Pancreas (tissue), 10 donors: ENCODE measurements around the gene LMBR1. TPM values are rescaled to one million over a fixed set of nuclear protein-coding genes. Genes with fewer than 3 reads are reported as not detected.
"Not testable (repeated sequence)": the region's sequence is repeated elsewhere in the genome, so short reads cannot be mapped to it uniquely, and the experiment has no call there.

Experiments used
- ATAC-seq, 4 donors: fragments of 200-7000 bp; cut with Tn5 transposase; one replicate each; pipeline versions ENCODE4 v1.8.0 to v1.9.1; 2020; ENCODE audit warnings: mild to moderate bottlenecking in 4 of 4, moderate library complexity in 4 of 4
- DNase-seq, 6 donors: peaks; one replicate each; pipeline ENCODE4 v3.0.0-alpha.2; 2020
- FAIRE-seq: peaks from 2 replicates; lab custom pipeline; 2012; peaks lifted over from hg19 to GRCh38; lab: Jason Lieb, UNC
- H3K27ac ChIP-seq, 4 donors: fragments of 200-600 bp; sonication (generic); 1 replicate in 3 of 4; 2 replicates in 1 of 4; pipeline versions ENCODE4 v1.5.0 to v1.8.0; 2020
- H3K27me3 ChIP-seq, 4 donors: fragments of 200-600 bp; one replicate each; pipeline ENCODE4 v1.8.0; 2021
- H3K36me3 ChIP-seq, 3 donors: fragments of 200-600 bp; sonication (generic) in 1 of 3; one replicate each; pipeline versions ENCODE4 v1.5.0 to v1.8.0; 2020 to 2021
- H3K4me1 ChIP-seq, 3 donors: fragments of 200-600 bp; one replicate each; pipeline ENCODE4 v1.8.0; 2021
- H3K4me3 ChIP-seq, 4 donors: fragments of 200-600 bp; sonication (generic) in 2 of 4; one replicate each; pipeline versions ENCODE4 v1.5.0 to v1.8.0; 2020 to 2021
- H3K9me3 ChIP-seq, 4 donors: fragments of 200-600 bp; one replicate each; pipeline ENCODE4 v1.8.0; 2021
- CTCF ChIP-seq, 4 donors: fragments of 200-600 bp; sonication (generic) in 3 of 4; IDR thresholded peaks; one replicate each; pipeline versions ENCODE4 v1.5.0 to v1.8.0; 2021; ENCODE audit warnings: antibody characterized with exemption in 4 of 4
- WGBS, 2 donors: extraction: QIAGEN DNeasy Blood & Tissue Kit; methylation state at CpG; one replicate each; pipeline ENCODE4 v1.1.7; 2013; 5-methylcytosine and 5-hydroxymethylcytosine counted together
- intact Hi-C, 3 donors: fragments of 100-400 bp; cut with DNase I; formaldehyde crosslinking; loops; one replicate each; pipeline versions ENCODE4 v1.11.1 to v1.14.2; 2022
- polyA plus RNA-seq, 2 donors: library from polyadenylated mRNA; stranded (reverse); fragments of 200-250 nt; gene quantifications; one replicate each; pipeline ENCODE4 v1.2.3, GENCODE V29; 2013
- total RNA-seq, 6 donors: library from RNA; stranded (reverse); fragmentation: NEBNext Ultra II Directional in 4 of 6; extraction: Animal tissue kit (Norgen Biotek cat#: 25700) in 4 of 6; gene quantifications; one replicate each; pipeline versions ENCODE4 v1.2.1 to v1.2.4, GENCODE V29; 2021 to 2023
- donor health status: healthy with polysubstance abuse.
- donor health status: DM: no; HTN: no; CAD: no; lungs with moderate emphysema.
- donor health status: DM: no; HTN: no; CAD: no.
- donor health status: control.
- donor health status: control.
- donor health status: Bipolar disorder and iron deficiency.
- donor health status: DM: yes; HTN: yes; CAD: no.
- donor health status: DM: no; HTN: no; CAD: no.
- donor health status: DM: no; HTN: no; CAD: no.
- donor health status: DM: yes; HTN: yes; CAD: no.

The LMBR1 gene
- total and polyA plus RNA-seq, 8 donors: 6.7 to 40.4 (median 24.7) TPM

- FAIRE-seq: no peak
- H3K36me3 ChIP-seq: no peaks in the 10 kb centered on the region
- no peak for ATAC-seq
- H3K9me3 ChIP-seq: peaks cover 0 to 2% (median 0%) of the 10 kb centered on the region in 4 donors
- no peak for TF ChIP-seq CTCF (IDR thresholded peaks at IDR 0.05)
- no peak overlapping the region for H3K4me3 ChIP-seq
- intact Hi-C loops: no loop called here
- no peak for DNase-seq
- H3K27me3 ChIP-seq: no peaks in the 10 kb centered on the region
- no peaks in the 10 kb centered on the region for H3K4me1 ChIP-seq
- H3K27ac ChIP-seq: no peak overlapping the region
Observed at GRCh38 chr7:156858523-156858922, 34.5 kb downstream of the LMBR1 start.

GRCh38 chr7:156857757-156858156 lies 35.2 kb downstream of the LMBR1 start:
- Histone ChIP-seq H3K4me1 (no peaks in the 10 kb centered on the region), H3K27me3 (no peaks in the 10 kb centered on the region), H3K9me3 (peaks cover 0 to 2% (median 0%) of the 10 kb centered on the region in 4 donors), H3K36me3 (no peaks in the 10 kb centered on the region), H3K27ac (no peak overlapping the region), H3K4me3 (no peak overlapping the region)
- no peak for DNase-seq
- TF ChIP-seq CTCF (IDR thresholded peaks at IDR 0.05): no peak
- WGBS, 2 donors: 96 to 100% methylated on average over 1 of the region's 1 CpG
- FAIRE-seq: no peak
- intact Hi-C loops: no loop called here
- no peak for ATAC-seq

GRCh38 chr7:156854654-156855053 lies 38.3 kb downstream of the LMBR1 start:
- Histone ChIP-seq H3K4me3 (no peak overlapping the region), H3K36me3 (no peaks in the 10 kb centered on the region), H3K9me3 (peaks cover 0 to 2% (median 0%) of the 10 kb centered on the region in 4 donors), H3K4me1 (no peaks in the 10 kb centered on the region), H3K27ac (no peak overlapping the region), H3K27me3 (no peaks in the 10 kb centered on the region)
- no peak for DNase-seq
- intact Hi-C loops: no loop called here
- FAIRE-seq: no peak
- 96 to 98% methylated on average over 5 of the region's 5 CpGs for WGBS, 2 donors
- no peak for ATAC-seq
- TF ChIP-seq CTCF (IDR thresholded peaks at IDR 0.05): no peak

- Histone ChIP-seq H3K4me3 (no peak overlapping the region), H3K9me3 (no peaks in the 10 kb centered on the region), H3K27me3 (no peaks in the 10 kb centered on the region), H3K36me3 (no peaks in the 10 kb centered on the region), H3K27ac (no peak overlapping the region), H3K4me1 (no peaks in the 10 kb centered on the region)
- WGBS, 2 donors: 97 to 99% methylated on average over 3 of the region's 3 CpGs
- DNase-seq: no peak
- ATAC-seq: no peak
- intact Hi-C loops: no loop called here
- TF ChIP-seq CTCF (IDR thresholded peaks at IDR 0.05): no peak
- FAIRE-seq: no peak
Observed at GRCh38 chr7:156848979-156849378, 44.0 kb downstream of the LMBR1 start.

GRCh38 chr7:156845379-156846101 lies 47.4 kb downstream of the LMBR1 start:
- H3K4me1 ChIP-seq: peaks cover 0 to 14% (median 0%) of the 10 kb centered on the region in 3 donors
- H3K27ac ChIP-seq: no peak overlapping the region
- TF ChIP-seq CTCF (IDR thresholded peaks at IDR 0.05): no peak
- WGBS, 2 donors: 64 to 65% methylated on average over 5 of the region's 5 CpGs
- H3K9me3 ChIP-seq: no peaks in the 10 kb centered on the region
- H3K36me3 ChIP-seq: no peaks in the 10 kb centered on the region
- DNase-seq: no peak
- peak; percentile 13 for FAIRE-seq
- H3K4me3 ChIP-seq: no peak overlapping the region
- intact Hi-C loops: no loop called here
- H3K27me3 ChIP-seq: no peaks in the 10 kb centered on the region
- ATAC-seq: no peak

- H3K27me3 ChIP-seq, H3K9me3 ChIP-seq, intact Hi-C loops, H3K36me3 ChIP-seq, DNase-seq, ATAC-seq, H3K4me3 ChIP-seq, FAIRE-seq, H3K27ac ChIP-seq: not testable (repeated sequence)
- peaks cover 0 to 14% (median 0%) of the 10 kb centered on the region in 3 donors for H3K4me1 ChIP-seq
- 76 to 96% methylated on average over 6 of the region's 6 CpGs for WGBS, 2 donors
Observed at GRCh38 chr7:156843582-156843981, 49.4 kb downstream of the LMBR1 start.
